Loucy (cell line): ENCODE data around the gene MRGPRX2.

Source experiments
- H2AFZ ChIP-seq: fragments of 200-600 bp; sonication (generic); 2 replicates; pipeline ENCODE4 v1.6.0; 2016; ENCODE audit warnings: antibody characterized with exemption, mild to moderate bottlenecking, low read length, moderate library complexity
- H3F3A ChIP-seq: fragments of 200-600 bp; 2 replicates; pipeline ENCODE4 v1.6.0; 2016; ENCODE audit warnings: antibody characterized with exemption, low read depth, mild to moderate bottlenecking
- H3K27me3 ChIP-seq: fragments of 200-600 bp; sonication (generic); 2 replicates; pipeline ENCODE4 v1.6.1; 2014; ENCODE audit warnings: low read length, mild to moderate bottlenecking; ENCODE audit not compliant: insufficient read depth, poor library complexity, severe bottlenecking
- H3K36me3 ChIP-seq: fragments of 200-600 bp; sonication (generic); 2 replicates; pipeline ENCODE4 v1.6.1; 2016; ENCODE audit warnings: low read length; ENCODE audit not compliant: insufficient read depth
- H3K4me1 ChIP-seq: fragments of 200-600 bp; sonication (generic); 2 replicates; pipeline ENCODE4 v1.5.1; 2014; ENCODE audit warnings: low read length, mild to moderate bottlenecking; ENCODE audit not compliant: insufficient read depth, poor library complexity, severe bottlenecking
- H3K4me2 ChIP-seq: fragments of 200-600 bp; sonication (generic); 2 replicates; pipeline ENCODE4 v1.6.0; 2014; ENCODE audit warnings: antibody characterized with exemption, low read length, low read depth, mild to moderate bottlenecking; ENCODE audit not compliant: poor library complexity, severe bottlenecking
- H3K4me3 ChIP-seq: fragments of 200-600 bp; sonication (generic); 2 replicates; pipeline ENCODE4 v1.5.1; 2014; ENCODE audit warnings: low read length, mild to moderate bottlenecking, mixed read lengths; ENCODE audit not compliant: poor library complexity, severe bottlenecking
- H3K79me2 ChIP-seq: fragments of 200-600 bp; sonication (generic); 2 replicates; pipeline ENCODE4 v1.6.1; 2014; ENCODE audit warnings: low read length; ENCODE audit not compliant: insufficient read depth
- H3K9ac ChIP-seq: fragments of 200-600 bp; sonication (generic); 2 replicates; pipeline ENCODE4 v1.6.0; 2014; ENCODE audit warnings: mild to moderate bottlenecking, low read depth, low read length, moderate library complexity; ENCODE audit not compliant: poor library complexity, severe bottlenecking
- H3K9me2 ChIP-seq: fragments of 200-600 bp; sonication (generic); replicated peaks from 2 replicates; pipeline ENCODE4 v1.6.1; 2016; ENCODE audit warnings: low read depth, low read length, mixed read lengths
- H3K9me3 ChIP-seq: fragments of 200-600 bp; sonication (generic); 2 replicates; pipeline ENCODE4 v1.6.1; 2014; ENCODE audit warnings: mild to moderate bottlenecking, antibody characterized with exemption, low read length, low read depth; ENCODE audit not compliant: insufficient read depth
- H4K20me1 ChIP-seq: fragments of 200-600 bp; sonication (generic); 2 replicates; pipeline ENCODE4 v1.6.0; 2014; ENCODE audit warnings: antibody characterized with exemption, low read length, mild to moderate bottlenecking; ENCODE audit not compliant: insufficient read depth, poor library complexity, severe bottlenecking
- CTCF ChIP-seq: fragments of 200-600 bp; sonication (generic); conservative IDR thresholded peaks from 2 replicates; pipeline ENCODE4 v1.5.1; 2014; ENCODE audit warnings: mild to moderate bottlenecking, antibody characterized with exemption, low read length
- EZH2phosphoT487 ChIP-seq: fragments of 200-600 bp; IDR thresholded peaks from 2 replicates; pipeline ENCODE4 v1.6.1; 2018; ENCODE audit warnings: antibody characterized with exemption, mild to moderate bottlenecking, moderate library complexity, borderline replicate concordance

The MRGPRX2 gene

GRCh38 chr11:19072464-19072863, 11.9 kb upstream of the MRGPRX2 start:
- Histone ChIP-seq H4K20me1 (no peaks in the 10 kb centered on the region), H3K36me3 (no peaks in the 10 kb centered on the region), H3K4me1 (no peaks in the 10 kb centered on the region), H3K9ac (no peak overlapping the region), H3K9me3 (no peaks in the 10 kb centered on the region), H3K4me3 (no peak overlapping the region), H3K9me2 (no peaks in the 10 kb centered on the region), H3F3A (no peaks in the 10 kb centered on the region), H2AFZ (no peak overlapping the region), H3K27me3 (no peaks in the 10 kb centered on the region), H3K4me2 (no peak overlapping the region), H3K79me2 (no peaks in the 10 kb centered on the region)
- TF ChIP-seq CTCF = no peak
- TF ChIP-seq EZH2phosphoT487 = no peak

- H4K20me1 ChIP-seq = no peaks in the 10 kb centered on the region
- no peaks in the 10 kb centered on the region for H3F3A ChIP-seq
- no peaks in the 10 kb centered on the region for H3K9me3 ChIP-seq
- no peak overlapping the region for H3K4me3 ChIP-seq
- H3K79me2 ChIP-seq = no peaks in the 10 kb centered on the region
- H3K4me1 ChIP-seq = no peaks in the 10 kb centered on the region
- no peaks in the 10 kb centered on the region for H3K9me2 ChIP-seq
- peak overlapping the region; percentile 43 for H3K4me2 ChIP-seq
- peak; percentile 100 for TF ChIP-seq CTCF
- no peak for TF ChIP-seq EZH2phosphoT487
- H3K9ac ChIP-seq = no peak overlapping the region
- peak overlapping the region; percentile 56; the same call in 1 of the 2 replicates for H2AFZ ChIP-seq
- no peaks in the 10 kb centered on the region for H3K36me3 ChIP-seq
- no peaks in the 10 kb centered on the region for H3K27me3 ChIP-seq
Observed at GRCh38 chr11:19071255-19071654, 10.7 kb upstream of the MRGPRX2 start.

DNA sequence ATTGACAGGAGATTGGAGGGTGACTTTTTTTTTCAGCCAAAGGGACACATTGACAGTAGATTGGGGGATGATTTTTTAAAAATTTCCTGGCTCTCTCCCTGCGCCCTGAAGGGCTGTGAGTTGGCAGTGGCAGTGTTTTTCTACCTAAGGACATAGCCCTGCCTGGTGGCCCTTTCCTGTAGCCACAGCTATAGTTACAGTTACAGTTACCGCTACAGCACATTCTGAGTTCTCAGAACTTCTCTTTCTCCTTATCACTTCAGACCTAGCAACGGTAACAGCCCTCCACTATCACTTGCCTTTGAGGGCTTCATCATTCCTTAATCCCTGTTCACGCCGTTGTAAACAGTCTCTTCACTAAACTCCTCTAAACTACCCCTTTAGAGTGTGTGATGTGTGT, 684 bp downstream of the MRGPRX2 start:
- Histone ChIP-seq H3K27me3 (no peaks in the 10 kb centered on the region), H3K4me3 (no peak overlapping the region), H3F3A (peaks cover 5% of the 10 kb centered on the region; the same call in 1 of the 2 replicates), H3K9ac (no peak overlapping the region), H2AFZ (no peak overlapping the region), H3K9me3 (no peaks in the 10 kb centered on the region), H4K20me1 (no peaks in the 10 kb centered on the region), H3K4me1 (peaks cover 18% of the 10 kb centered on the region), H3K9me2 (no peaks in the 10 kb centered on the region), H3K36me3 (no peaks in the 10 kb centered on the region), H3K4me2 (no peak overlapping the region), H3K79me2 (no peaks in the 10 kb centered on the region)
- TF ChIP-seq EZH2phosphoT487 = no peak
- no peak for TF ChIP-seq CTCF
